IMR-90 (cell line): ENCODE results near the gene RAC3.

Experiments used
- CEBPB ChIP-seq: IDR thresholded peaks from 2 replicates; pipeline ENCODE4 v1.6.1; 2012; ENCODE audit warnings: low read depth, low read length, improper control_type of control experiment
- CHD1 ChIP-seq: IDR thresholded peaks from 2 replicates; pipeline ENCODE4 v1.6.1; 2012; ENCODE audit warnings: low read depth, low read length, improper control_type of control experiment
- CTCF ChIP-seq: conservative IDR thresholded peaks from 2 replicates; pipeline ENCODE4 v1.5.1; 2012; ENCODE audit warnings: mild to moderate bottlenecking, low read depth, low read length, improper control_type of control experiment
- ELK1 ChIP-seq: fragments of 150-350 bp; IDR thresholded peaks from 2 replicates; pipeline ENCODE4 v1.6.1; 2016; ENCODE audit warnings: low read depth, mild to moderate bottlenecking, low read length, moderate library complexity, borderline replicate concordance
- POLR2A ChIP-seq: IDR thresholded peaks from 2 replicates; pipeline ENCODE4 v1.6.1; 2012; ENCODE audit warnings: mild to moderate bottlenecking, low read depth, low read length
- RAD21 ChIP-seq: IDR thresholded peaks from 2 replicates; pipeline ENCODE4 v1.6.1; 2012; ENCODE audit warnings: low read length, improper control_type of control experiment
- RCOR1 ChIP-seq: IDR thresholded peaks from 2 replicates; pipeline ENCODE4 v1.6.1; 2012; ENCODE audit warnings: mild to moderate bottlenecking, low read length, improper control_type of control experiment; ENCODE audit not compliant: insufficient replicate concordance
- RFX5 ChIP-seq: IDR thresholded peaks from 2 replicates; pipeline ENCODE4 v1.8.0; 2012; ENCODE audit warnings: low read depth, mild to moderate bottlenecking, low read length, moderate library complexity
- SMC3 ChIP-seq: fragments of 150-350 bp; IDR thresholded peaks from 2 replicates; pipeline ENCODE4 v1.6.1; 2016; ENCODE audit warnings: low read depth, mild to moderate bottlenecking, antibody characterized with exemption, low read length, moderate library complexity
- USF2 ChIP-seq: fragments of 150-350 bp; IDR thresholded peaks from 2 replicates; pipeline ENCODE4 v1.6.1; 2017; ENCODE audit warnings: mild to moderate bottlenecking, antibody characterized with exemption, low read length, low read depth

GRCh38 chr17:82023447-82024241, 7.8 kb upstream of the RAC3 start:
- TF ChIP-seq POLR2A, result no peak
- TF ChIP-seq CTCF, result no peak
- no peak for TF ChIP-seq ELK1
- no peak for TF ChIP-seq SMC3
- TF ChIP-seq RCOR1, result no peak
- no peak for TF ChIP-seq RFX5
- no peak for TF ChIP-seq CHD1
- no peak for TF ChIP-seq USF2
- TF ChIP-seq CEBPB, result no peak
- TF ChIP-seq RAD21, result no peak
